ENCODE results near the gene RPL38.
A peak's percentile ranks its signal among the peaks of the same experiment; 100 is the strongest.

Gene RPL38

GRCh38 chr17:74203439-74204240 lies at the start of gene RPL38:
RPL38 (plus strand) TSS chr17:74203678; CDS start chr17:74203956, 278 bp downstream.
- peak; percentile 98 for DNase-seq

GRCh38 chr17:74153821-74154430 lies 49.6 kb upstream of the RPL38 start:
- no peak for DNase-seq

DNA sequence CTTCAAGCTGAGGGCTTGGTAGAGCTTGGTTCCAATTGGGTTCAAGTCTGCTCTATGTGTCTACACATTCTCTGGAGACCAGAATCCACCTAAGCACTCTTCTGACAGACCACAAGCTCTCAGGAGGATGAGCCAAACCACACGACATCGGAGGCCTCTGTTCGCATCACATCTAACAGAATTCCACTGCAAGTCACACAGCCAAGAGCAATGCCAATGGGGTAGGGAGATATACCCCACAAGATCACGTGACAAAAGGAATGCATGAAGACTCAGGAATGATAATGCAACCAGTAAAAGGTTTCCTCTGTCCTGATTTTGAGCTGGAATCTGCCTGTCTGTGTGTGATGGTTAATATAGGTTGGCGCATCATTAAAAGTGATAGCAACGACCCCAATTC lies 46.6 kb upstream of the RPL38 start:
- no peak for DNase-seq

- DNase-seq = no peak
These were observed 46.1 kb upstream of the RPL38 start for GRCh38 chr17:74157366-74157765.

GRCh38 chr17:74158761-74159160 lies 44.7 kb upstream of the RPL38 start:
- no peak for DNase-seq

GRCh38 chr17:74159226-74159840 lies 44.1 kb upstream of the RPL38 start:
- no peak for DNase-seq

DNA sequence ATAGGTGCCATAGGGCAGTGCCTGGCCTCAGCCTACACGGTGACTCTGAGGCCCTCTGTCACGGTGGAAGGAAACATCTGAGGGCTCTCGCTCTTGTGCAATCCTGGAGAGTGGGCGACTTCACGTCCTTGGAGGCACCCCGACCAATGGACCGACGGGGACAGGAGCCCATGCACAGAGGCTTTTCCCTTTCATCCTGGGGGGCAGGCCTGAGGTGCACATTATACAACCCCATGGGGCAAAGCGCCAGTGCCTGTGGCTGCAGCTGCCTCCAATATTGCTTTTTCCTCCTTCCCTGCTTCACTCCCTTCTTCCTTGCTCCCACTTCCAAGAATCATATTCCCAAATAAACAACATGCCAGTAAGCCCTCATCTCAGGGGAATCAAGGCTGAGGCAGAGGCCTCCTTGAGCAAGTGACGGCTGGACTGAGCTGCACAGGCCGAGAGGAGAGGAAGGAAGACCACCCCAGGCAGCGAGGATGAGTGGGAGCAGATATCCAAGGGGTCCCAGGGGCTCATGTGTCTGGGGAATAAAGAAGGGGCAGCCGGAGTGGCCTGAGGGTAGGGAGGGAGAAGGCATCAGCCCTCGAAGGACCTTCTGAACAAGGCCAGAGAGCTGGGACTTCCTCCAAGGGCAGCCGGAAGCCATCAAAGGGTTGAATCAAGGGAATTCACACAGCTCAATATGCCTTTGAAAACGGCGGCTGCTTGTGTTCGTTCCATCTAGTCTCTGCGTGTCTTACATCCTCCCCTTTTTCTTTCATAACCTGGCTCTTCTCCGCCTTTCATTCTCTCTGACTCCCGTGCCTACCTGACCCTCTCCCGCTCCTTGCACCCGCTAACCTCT lies 42.6 kb upstream of the RPL38 start:
- DNase-seq = no peak

DNA sequence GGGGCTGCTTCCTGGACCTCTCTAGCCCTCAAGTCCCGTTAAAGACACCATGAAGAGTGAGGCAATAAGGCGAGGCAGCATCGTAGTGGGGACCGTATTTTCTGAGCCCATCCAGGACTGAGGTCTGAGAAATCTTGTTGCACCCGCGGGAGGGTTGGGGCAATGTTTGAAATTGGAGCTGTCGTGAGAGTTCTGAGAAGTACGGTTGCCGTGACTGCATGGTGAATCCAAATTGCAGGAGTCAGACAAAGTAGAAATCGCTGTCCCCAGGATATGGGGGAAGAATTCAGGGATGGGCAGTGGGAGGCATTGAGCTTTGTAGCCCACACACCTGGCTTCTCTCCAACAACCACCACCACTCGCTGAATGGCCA lies 42.0 kb upstream of the RPL38 start:
- DNase-seq = no peak

DNA sequence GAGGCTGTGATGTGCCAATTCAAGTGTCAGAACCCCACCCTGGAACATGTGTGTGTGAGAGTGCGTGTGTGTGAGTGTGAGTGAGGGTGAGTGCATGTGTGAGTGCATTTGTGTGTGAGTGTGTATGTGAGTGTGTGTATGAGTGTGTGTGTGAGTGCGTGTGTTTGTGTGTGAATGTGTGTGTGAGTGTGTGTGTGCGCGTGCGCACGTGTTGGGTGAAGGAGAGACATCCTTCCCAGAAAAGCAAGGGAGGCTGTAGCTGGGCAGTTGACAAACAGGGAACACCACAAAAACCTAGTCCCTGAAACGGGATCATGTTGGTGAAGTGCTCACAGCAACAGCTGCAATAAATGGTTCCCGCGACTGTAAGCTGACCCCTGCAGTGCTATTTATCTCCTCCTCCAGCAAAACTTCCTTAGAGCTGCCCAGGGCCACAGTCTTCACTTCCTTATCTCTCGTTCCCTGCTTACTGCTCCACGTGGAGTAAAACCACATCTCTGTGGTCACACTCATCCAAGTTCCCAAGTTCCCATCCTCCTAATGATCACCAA lies 40.1 kb upstream of the RPL38 start:
- no peak for DNase-seq

DNA sequence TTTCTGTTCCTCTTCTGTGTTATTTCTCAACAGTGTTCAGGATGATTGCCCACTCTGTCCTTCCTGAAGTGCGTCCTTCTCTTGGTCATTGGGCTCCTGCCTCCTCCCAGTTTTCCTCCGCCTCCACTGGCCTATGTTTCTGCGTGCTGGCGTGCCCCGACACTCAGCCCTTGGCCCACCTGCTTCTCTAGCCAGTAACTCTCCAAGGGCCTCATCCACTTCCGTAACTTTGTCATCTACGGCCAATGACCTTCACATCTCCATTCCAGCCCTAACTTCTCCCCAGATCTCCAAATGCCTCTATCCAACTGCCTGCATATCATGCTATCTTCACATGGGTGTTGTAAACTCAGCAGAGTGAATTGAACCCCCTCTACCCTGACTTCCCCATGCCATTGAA lies 39.6 kb upstream of the RPL38 start:
- DNase-seq = no peak

GRCh38 chr17:74164446-74165045 lies 38.9 kb upstream of the RPL38 start:
- no peak for DNase-seq

DNA sequence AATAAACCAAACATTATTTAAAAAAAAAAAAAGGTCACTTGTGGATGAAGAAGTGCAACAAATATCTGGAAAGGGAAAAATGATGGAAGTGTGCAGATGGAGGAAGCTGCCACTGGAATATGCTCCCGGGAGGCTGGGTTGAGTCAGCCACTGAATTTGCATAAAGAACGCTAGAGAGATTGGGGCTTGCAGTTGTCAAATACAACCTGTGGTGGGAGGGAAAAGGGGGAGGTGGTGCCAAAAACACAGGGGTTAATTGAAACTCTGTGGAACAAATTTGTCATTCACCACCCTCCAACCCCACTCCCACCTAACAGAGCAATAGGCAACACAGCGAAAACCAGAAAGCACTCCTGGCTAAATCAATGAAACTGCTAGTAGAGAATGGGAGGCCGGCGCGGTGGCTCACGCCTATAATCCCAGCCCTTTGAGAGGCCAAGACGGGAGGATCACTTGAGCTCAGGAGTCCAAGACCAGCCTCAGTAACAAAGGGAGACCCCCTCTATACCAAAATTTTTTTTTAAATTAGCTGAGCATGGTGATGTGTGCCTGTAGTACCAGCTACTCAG lies 37.6 kb upstream of the RPL38 start:
- no peak for DNase-seq

DNA sequence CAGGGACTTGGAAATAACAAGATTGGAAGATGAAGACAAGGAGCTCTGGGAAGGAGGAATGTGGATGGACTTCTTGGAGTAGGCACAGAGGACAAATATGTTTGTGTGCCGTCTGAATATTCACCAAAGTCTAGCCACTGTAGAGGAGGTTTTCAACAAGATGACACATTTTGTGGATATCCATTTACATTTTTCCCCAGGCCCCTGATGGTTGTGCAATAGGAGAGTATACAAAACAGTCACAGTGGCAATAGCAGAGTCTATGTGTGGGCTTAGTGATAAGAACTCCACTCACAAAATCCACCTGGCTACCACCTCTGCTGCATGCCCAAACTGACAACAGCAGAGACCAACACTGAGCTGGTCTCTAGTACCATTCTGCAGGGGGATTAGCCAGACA lies 32.6 kb upstream of the RPL38 start:
- DNase-seq = no peak

DNA sequence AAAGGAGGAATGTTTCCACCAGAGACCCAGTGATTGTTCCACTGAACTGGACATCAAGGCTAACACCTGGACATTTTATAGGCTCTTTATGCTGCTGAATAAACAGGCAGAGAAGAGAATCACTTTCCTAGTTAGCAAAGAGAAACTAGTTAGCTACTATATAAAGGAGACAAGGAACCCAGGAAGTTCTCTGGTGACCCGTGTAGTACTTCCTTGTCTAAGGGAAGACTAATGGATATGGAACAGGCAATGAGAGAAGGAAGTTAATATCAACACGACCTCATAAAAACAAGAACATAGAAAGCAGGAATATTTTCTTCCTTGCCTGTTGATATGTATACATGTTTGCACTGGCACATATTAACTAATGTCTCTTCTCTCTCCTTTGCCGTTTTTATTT lies 30.8 kb upstream of the RPL38 start:
- no peak for DNase-seq

DNA sequence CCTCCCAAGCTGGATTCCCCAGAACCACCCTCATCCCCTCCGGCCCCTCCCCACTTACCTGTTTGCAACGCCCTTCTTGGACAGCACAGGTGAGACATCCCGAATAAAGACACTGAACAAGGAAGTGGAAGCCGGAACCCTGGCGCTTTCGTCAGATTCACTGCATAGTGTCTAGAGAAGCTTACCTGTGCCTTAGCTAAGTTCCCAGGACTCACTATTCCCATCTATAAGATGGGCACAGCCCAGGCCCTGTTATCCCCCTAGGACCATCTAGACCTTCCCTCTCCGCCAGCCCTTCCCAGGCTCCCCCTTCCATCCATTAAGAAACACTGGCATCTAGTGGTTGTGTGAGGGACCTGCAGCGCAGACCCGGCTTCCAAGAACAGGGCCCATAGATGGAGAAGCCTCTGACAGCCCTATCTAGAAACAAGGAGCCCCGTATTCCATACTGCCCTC lies 26.9 kb upstream of the RPL38 start:
- DNase-seq = peak; percentile 93

DNA sequence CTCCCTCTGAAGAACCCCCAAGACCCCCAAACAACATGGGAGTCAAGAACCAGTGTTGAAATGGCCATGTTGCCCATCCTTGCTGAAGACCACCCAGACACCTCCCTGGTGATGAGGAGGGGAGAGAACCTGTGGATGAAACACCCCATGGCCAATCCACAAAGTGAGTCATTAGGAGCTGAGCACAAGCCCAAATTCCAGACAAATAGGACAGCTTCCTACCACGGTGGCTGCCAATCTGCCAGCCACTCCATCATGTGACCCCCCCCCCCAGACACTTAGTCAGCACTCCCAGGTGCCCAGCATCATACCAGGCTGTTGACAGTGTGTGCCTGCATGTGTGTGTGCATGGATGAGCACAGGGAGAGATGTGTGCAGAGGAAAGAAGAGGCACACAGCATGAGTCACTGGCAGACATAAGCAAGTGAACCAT lies 26.4 kb upstream of the RPL38 start:
- DNase-seq = peak; percentile 46

GRCh38 chr17:74179576-74179975 lies 23.9 kb upstream of the RPL38 start:
- DNase-seq = no peak

DNA sequence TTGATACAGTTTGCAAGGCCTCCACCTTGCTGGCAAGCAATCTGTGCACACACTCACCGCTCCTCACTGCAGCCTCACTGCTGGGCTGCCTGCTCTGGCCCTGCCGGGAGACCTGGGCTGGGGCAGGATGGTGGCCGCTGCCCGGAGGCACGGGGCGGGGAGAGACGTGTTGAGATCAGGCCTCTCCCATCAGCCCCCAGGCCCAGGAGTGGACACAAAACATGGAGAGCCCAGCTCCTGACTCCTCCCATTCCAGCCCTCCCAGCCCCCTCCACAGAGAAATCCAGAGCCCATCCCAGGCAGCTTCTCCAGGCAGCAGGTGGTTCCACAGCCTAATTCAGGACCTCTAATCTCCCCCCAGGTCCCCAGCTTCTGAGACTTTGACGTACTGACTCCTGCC lies 23.1 kb upstream of the RPL38 start:
- no peak for DNase-seq

DNA sequence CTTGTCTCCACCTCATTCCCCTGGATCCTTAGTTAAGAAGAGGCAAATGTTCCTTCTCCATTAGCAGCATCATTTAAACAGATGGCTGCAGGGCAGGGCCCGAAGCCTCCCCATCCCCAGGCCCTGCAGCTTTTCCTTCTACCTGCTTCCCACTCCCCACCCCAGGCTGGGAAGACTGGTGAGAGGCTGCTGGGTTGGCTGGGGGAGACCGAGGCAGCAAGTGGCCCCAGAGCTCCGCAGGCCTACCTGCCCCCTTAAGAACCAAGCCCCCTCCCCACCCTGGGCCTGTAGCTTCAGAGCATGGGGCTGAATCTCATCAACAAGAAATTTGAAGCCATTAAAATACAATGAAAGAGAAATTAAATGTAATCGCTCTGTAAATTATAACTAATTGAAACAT lies 22.1 kb upstream of the RPL38 start:
- no peak for DNase-seq

GRCh38 chr17:74182041-74182723 lies 21.3 kb upstream of the RPL38 start:
- DNase-seq = no peak

DNA sequence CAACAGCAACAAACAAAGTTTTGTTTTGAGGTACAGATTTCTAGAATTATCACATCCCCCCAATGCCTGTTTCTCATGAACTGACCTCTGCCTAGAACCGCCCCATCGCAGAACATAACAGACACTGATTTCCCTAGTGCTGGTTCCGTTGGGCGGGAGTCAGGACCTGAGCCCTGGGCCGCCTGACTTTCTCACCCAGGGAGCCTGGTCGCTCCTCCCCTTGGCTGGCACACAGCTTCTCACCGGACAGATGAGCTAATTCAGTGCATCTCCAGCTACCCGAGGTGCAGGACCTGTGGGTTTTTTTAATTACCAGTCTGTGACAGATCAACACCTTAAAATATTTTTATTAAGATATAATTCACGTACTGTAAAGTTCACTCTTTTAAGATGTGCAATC lies 20.1 kb upstream of the RPL38 start:
- no peak for DNase-seq

All from NCI-H1694 treated with DMSO at 0.1 percent for 48 hours (cell line).